K562 (cell line): Measurements from ENCODE around the gene AHSA1. TPM values are rescaled to one million over a fixed set of nuclear protein-coding genes. Genes with fewer than 3 reads are reported as not detected.

ENCODE experiments used
- ATAC-seq: fragments of 200-7000 bp; cut with Tn5 transposase; 3 replicates; pipeline ENCODE4 v1.9.1; 2020; ENCODE audit warnings: moderate library complexity
- BruUV-seq: library from RNA; stranded (reverse); fragments of 400-500 nt; replicated peaks from 2 replicates; lab custom pipeline; 2021; lab: Mats Ljungman, UMichigan
- CTCF ChIA-PET: fragments of 300-600 bp; formaldehyde crosslinking; extraction: SDS; loops from one replicate; lab custom pipeline; 2021; ENCODE audit warnings: low intra/inter-chr PET ratio; lab: Yijun Ruan, JAX
- POLR2A ChIA-PET: fragments of 300-600, 350-650 bp; sonication (Branson Sonifier 250); formaldehyde crosslinking; extraction: SDS; loops from one replicate; lab custom pipeline; 2021; ENCODE audit warnings: antibody characterized with exemption, inconsistent platforms; lab: Yijun Ruan, JAX
- DNase-seq, 4 experiments: peaks; one replicate each; pipeline versions ENCODE4 v3.0.0 to v3.0.0-alpha.2; 2011 to 2018; ENCODE audit warnings: low spot score in 3 of 4, mixed read lengths in 3 of 4; ENCODE audit errors: extremely low read depth in 1 of 4
- FAIRE-seq: peaks from 2 replicates; lab custom pipeline; 2011; peaks lifted over from hg19 to GRCh38; lab: Jason Lieb, UNC
- H2AFZ ChIP-seq: 2 replicates; pipeline ENCODE4 v1.6.0; 2011; ENCODE audit warnings: low read depth, low read length, control low read depth, inconsistent platforms
- H3K27ac ChIP-seq: fragments of 200-600 bp; 3 replicates; pipeline ENCODE4 v1.8.0; 2011; ENCODE audit warnings: low read depth, mild to moderate bottlenecking, control low read depth, inconsistent platforms, low read length, moderate library complexity, mixed read lengths; ENCODE audit errors: extremely low read depth
- H3K27me3 ChIP-seq, 2 experiments: fragments of 300-600 bp in 1 of 2; 2 replicates in 1 of 2; 3 replicates in 1 of 2; pipeline versions ENCODE4 v1.6.0 to v1.8.0; 2011; ENCODE audit warnings: inconsistent platforms in 2 of 2, low read length in 2 of 2, mild to moderate bottlenecking in 1 of 2, mixed read lengths in 1 of 2, moderate library complexity in 1 of 2; ENCODE audit not compliant: control insufficient read depth in 2 of 2, insufficient read depth in 2 of 2
- H3K36me3 ChIP-seq: fragments of 300-600 bp; 3 replicates; pipeline ENCODE4 v1.8.0; 2011; ENCODE audit warnings: mild to moderate bottlenecking, low read length, inconsistent platforms; ENCODE audit not compliant: control insufficient read depth, insufficient read depth
- H3K4me1 ChIP-seq, 2 experiments: fragments of 200-600 bp in 1 of 2; replicated peaks in 1 of 2; 2 replicates in 1 of 2; 3 replicates in 1 of 2; pipeline versions ENCODE4 v1.5.1 to v1.8.0; 2011; ENCODE audit warnings: inconsistent platforms in 2 of 2, low read length in 2 of 2, mild to moderate bottlenecking in 1 of 2, mixed read lengths in 1 of 2, moderate library complexity in 1 of 2; ENCODE audit not compliant: control insufficient read depth in 2 of 2, insufficient read depth in 2 of 2
- H3K4me2 ChIP-seq: 2 replicates; pipeline ENCODE4 v1.6.1; 2011; ENCODE audit warnings: low read length, control low read depth, inconsistent platforms, mixed read lengths; ENCODE audit not compliant: insufficient read depth
- H3K4me3 ChIP-seq: fragments of 200-600 bp; sonication (generic), shearing (Covaris generic); 2 replicates; pipeline ENCODE4 v1.5.1; 2016; ENCODE audit warnings: control low read depth, inconsistent platforms
- H3K79me2 ChIP-seq: fragments of 200-600 bp; 3 replicates; pipeline ENCODE4 v1.8.0; 2011; ENCODE audit warnings: low read length, inconsistent platforms; ENCODE audit not compliant: control insufficient read depth, insufficient read depth
- H3K9ac ChIP-seq, 2 experiments: 2 replicates each; pipeline versions ENCODE4 v1.6.0 to v1.6.1; 2011; ENCODE audit warnings: low read depth in 2 of 2, low read length in 2 of 2, control low read depth in 1 of 2, inconsistent platforms in 1 of 2, mild to moderate bottlenecking in 1 of 2, mixed read lengths in 1 of 2; ENCODE audit not compliant: insufficient read depth in 1 of 2
- H3K9me1 ChIP-seq: one replicate; pipeline ENCODE4 v1.6.0; 2011; ENCODE audit warnings: inconsistent platforms, mild to moderate bottlenecking, low read length, moderate library complexity; ENCODE audit not compliant: control insufficient read depth, insufficient read depth
- H3K9me3 ChIP-seq: replicated peaks from 2 replicates; pipeline ENCODE4 v1.5.1; 2011; ENCODE audit warnings: low read depth, low read length, inconsistent platforms; ENCODE audit not compliant: control insufficient read depth, insufficient read depth
- H4K20me1 ChIP-seq: replicated peaks from 2 replicates; pipeline ENCODE4 v1.6.1; 2011; ENCODE audit warnings: low read length, inconsistent platforms, mixed read lengths; ENCODE audit not compliant: control insufficient read depth, insufficient read depth
- BCL6 ChIP-seq: fragments of 250-450 bp; sonication (Bioruptor Pico); IDR thresholded peaks from 2 replicates; pipeline ENCODE4 v1.4.0; 2020
- CLOCK ChIP-seq: fragments of 250-450 bp; sonication (Bioruptor Pico); IDR thresholded peaks from 2 replicates; pipeline ENCODE4 v1.4.0; 2020; ENCODE audit warnings: mild to moderate bottlenecking, moderate library complexity, borderline replicate concordance
- GATA2 ChIP-seq: sonication (generic); formaldehyde crosslinking; IDR thresholded peaks from 2 replicates; pipeline ENCODE4 v1.4.0; 2020; ENCODE audit warnings: mild to moderate bottlenecking, missing genetic modification reagents
- HNRNPK ChIP-seq: fragments of 200-400 bp; formaldehyde crosslinking; IDR thresholded peaks from one replicate; pipeline ENCODE4 v1.6.1; 2018; ENCODE audit warnings: mild to moderate bottlenecking, low read depth, low read length; ENCODE audit not compliant: poor library complexity, severe bottlenecking
- KDM1A ChIP-seq, 2 experiments: fragments of 450-650 bp; IDR thresholded peaks; 2 replicates each; pipeline ENCODE4 v1.6.1; 2016; ENCODE audit warnings: mild to moderate bottlenecking in 2 of 2
- RAD51 ChIP-seq: fragments of 450-650 bp; IDR thresholded peaks from 2 replicates; pipeline ENCODE4 v1.7.1; 2016; ENCODE audit warnings: low read depth, mild to moderate bottlenecking, borderline replicate concordance
- RNF2 ChIP-seq: sonication (generic); IDR thresholded peaks from 2 replicates; pipeline ENCODE4 v1.6.1; 2016
- SRSF3 ChIP-seq: fragments of 200-400 bp; formaldehyde crosslinking; IDR thresholded peaks from 2 replicates; pipeline ENCODE4 v1.6.1; 2016; ENCODE audit warnings: mild to moderate bottlenecking, low read length, moderate library complexity; ENCODE audit not compliant: insufficient read depth
- U2AF2 ChIP-seq: fragments of 200-400 bp; formaldehyde crosslinking; optimal IDR thresholded peaks from 2 replicates; pipeline ENCODE3; 2017; ENCODE audit warnings: low read depth, mild to moderate bottlenecking, low read length
- UBTF ChIP-seq, 2 experiments: IDR thresholded peaks; 2 replicates each; pipeline ENCODE4 v1.6.1; 2012; ENCODE audit warnings: improper control_type of control experiment in 2 of 2, low read depth in 2 of 2, low read length in 2 of 2, borderline replicate concordance in 1 of 2
- ZNF165 ChIP-seq: fragments of 250-450 bp; sonication (Bioruptor Pico); IDR thresholded peaks from 2 replicates; pipeline ENCODE4 v1.4.0; 2020; ENCODE audit warnings: borderline replicate concordance
- ZNF77 ChIP-seq: fragments of 250-450 bp; sonication (Bioruptor Pico); IDR thresholded peaks from 2 replicates; pipeline ENCODE4 v1.5.0; 2020
- WGBS: fragments of 100-300 bp; shearing (Covaris generic); methylation state at CpG from one replicate; pipeline ENCODE4 v1.1.6; 2016; ENCODE audit warnings: low coverage, mixed read lengths; ENCODE audit not compliant: insufficient coverage; ENCODE audit errors: missing lambda C conversion rate; 5-methylcytosine and 5-hydroxymethylcytosine counted together
- in situ Hi-C: fragments of 300-500 bp; cut with MboI; formaldehyde crosslinking; loops from 4 replicates; pipeline ENCODE4 v1.15.0; 2018; ENCODE audit warnings: inconsistent platforms, mixed read lengths
- intact Hi-C: fragments of 100-400 bp; cut with micrococcal nuclease; formaldehyde crosslinking; loops from 2 replicates; pipeline ENCODE4 v1.14.2; 2022
- polyA plus RNA-seq, 8 experiments: library from polyadenylated mRNA; depleted of rRNA in 4 of 8; stranded (reverse) in 5 of 8; unstranded in 3 of 8; fragments of >200 nt; fragmentation: Nextera tagmentation in 2 of 8; fragmentation: Illumina TruSeq in 1 of 8; extraction: Ambion mirVana in 2 of 8; extraction: Trizol in 1 of 8; gene quantifications; 2 replicates each; pipeline versions ENCODE4 v1.2.1 to v1.2.3, GENCODE V29; 2011 to 2014; ENCODE audit warnings: inconsistent platforms in 1 of 8, missing spikeins in 1 of 8
- total RNA-seq, 7 experiments: library from RNA; depleted of rRNA in 6 of 7; stranded (reverse); fragments of >200 nt in 6 of 7; fragmentation: Illumina TruSeq in 2 of 7; extraction: Trizol in 2 of 7; gene quantifications; 2 replicates each; pipeline versions ENCODE4 v1.2.1 to v1.2.3, GENCODE V29; 2011 to 2021; ENCODE audit warnings: low replicate concordance in 1 of 7

The AHSA1 gene
- total and polyA plus RNA-seq, 9 of the 15 experiments (the other 6 are each of a cell fraction or from before 2014, with no cell fraction given) = 41.4 to 317 (median 184) TPM

DNA sequence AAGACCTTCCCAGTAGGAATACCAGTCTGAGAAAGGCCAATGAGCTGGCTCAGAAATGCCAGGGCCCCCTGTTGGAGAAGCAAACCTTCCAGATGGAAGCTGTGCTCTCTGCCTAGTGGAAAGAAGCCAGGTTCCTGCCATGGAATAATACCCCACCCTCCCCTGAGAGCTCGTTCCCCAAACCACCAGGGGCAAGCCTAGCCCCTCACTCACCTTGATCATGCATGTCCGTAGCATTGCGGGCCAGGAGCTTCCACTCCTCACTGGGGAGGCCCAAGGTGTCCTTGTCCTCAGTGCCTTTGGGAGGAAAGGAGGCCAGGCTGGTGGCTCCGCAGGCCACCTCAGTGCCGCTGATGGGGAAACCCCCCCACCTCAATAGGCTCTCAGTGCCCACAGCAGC is 20.1 kb downstream of the AHSA1 start:
- no peak overlapping the region for H3K4me2 ChIP-seq
- 8% methylated on average over 5 of the region's 5 CpGs for WGBS
- no TSS peak for BruUV-seq
- no peak for FAIRE-seq
- H3K27ac ChIP-seq = no peak overlapping the region
- no peak for ATAC-seq
- DNase-seq = no peak
- in situ Hi-C loops (no loop called here), intact Hi-C loops (no loop called here)
- no peak overlapping the region for H3K9ac ChIP-seq
- H3K4me1 ChIP-seq = peaks cover 0 to 8% of the 10 kb centered on the region in 2 experiments; a peak in 2 of 5 replicates
- no peaks in the 10 kb centered on the region for H3K36me3 ChIP-seq
- no peak overlapping the region for H3K4me3 ChIP-seq
- TF ChIP-seq ZNF77 (no peak), SRSF3 (no peak), GATA2 (no peak), RAD51 (no peak), U2AF2 (no peak), ZNF165 (no peak), BCL6 (CRISPR knock-in tag) (no peak)
- H3K79me2 ChIP-seq = no peaks in the 10 kb centered on the region
- H2AFZ ChIP-seq = no peak overlapping the region
- no peaks in the 10 kb centered on the region for H4K20me1 ChIP-seq
- ChIA-PET CTCF (no interaction called here), POLR2A (no interaction called here)
- H3K9me3 ChIP-seq = no peaks in the 10 kb centered on the region
- peaks cover 4 to 38% of the 10 kb centered on the region in 2 experiments; a peak in 4 of 5 replicates for H3K27me3 ChIP-seq
- no peaks in the 10 kb centered on the region for H3K9me1 ChIP-seq

DNA sequence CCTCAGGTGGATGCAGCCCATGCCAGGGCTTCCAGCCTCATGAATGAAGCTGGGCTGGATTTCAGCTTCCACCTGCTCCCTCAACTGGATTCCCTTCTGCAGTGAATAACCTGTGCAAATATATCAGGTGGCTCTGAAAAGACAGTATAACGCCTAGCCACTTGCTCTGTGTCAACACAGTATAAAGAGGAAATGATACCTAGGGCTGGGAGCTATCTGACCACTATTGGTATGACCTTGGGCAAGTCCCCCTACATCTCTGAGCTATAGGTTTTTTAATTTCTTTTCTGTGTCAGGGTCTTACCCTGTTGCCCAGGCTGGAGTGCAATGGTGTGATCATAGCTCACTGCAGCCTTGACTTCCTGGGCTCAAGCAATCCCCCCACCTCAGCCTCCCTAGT is 20.9 kb downstream of the AHSA1 start:
- no peak overlapping the region for H3K4me2 ChIP-seq
- no peak overlapping the region for H3K4me3 ChIP-seq
- ATAC-seq (no peak), FAIRE-seq (no peak), DNase-seq (no peak)
- in situ Hi-C loops = no loop called here
- H2AFZ ChIP-seq = no peak overlapping the region
- BruUV-seq = no TSS peak
- intact Hi-C loops = no loop called here
- H3K79me2 ChIP-seq = no peaks in the 10 kb centered on the region
- WGBS = 0% methylated on average over 1 of the region's 1 CpG
- no peaks in the 10 kb centered on the region for H4K20me1 ChIP-seq
- no peak overlapping the region for H3K9ac ChIP-seq
- POLR2A ChIA-PET = interaction anchor here (0.6 kb wide), 1 partner anchor 172 kb away, joined by 3 read pairs; no protein-coding TSS in a partner anchor
- H3K4me1 ChIP-seq = peaks cover 0 to 8% of the 10 kb centered on the region in 2 experiments; a peak in 2 of 5 replicates
- no peak overlapping the region for H3K27ac ChIP-seq
- H3K9me3 ChIP-seq = no peaks in the 10 kb centered on the region
- peaks cover 4 to 37% of the 10 kb centered on the region in 2 experiments; a peak in 4 of 5 replicates for H3K27me3 ChIP-seq
- H3K36me3 ChIP-seq = no peaks in the 10 kb centered on the region
- CTCF ChIA-PET = no interaction called here
- no peaks in the 10 kb centered on the region for H3K9me1 ChIP-seq
- no peak for TF ChIP-seq KDM1A (IDR thresholded peaks at IDR 0.05)
- TF ChIP-seq UBTF (IDR thresholded peaks at IDR 0.05; ENCODE audit: borderline replicate concordance in 1 of 2, low read depth in 2 of 2, low read length in 2 of 2) = no peak
- TF ChIP-seq HNRNPK = no peak
- TF ChIP-seq CLOCK (CRISPR knock-in tag) = no peak
- no peak for TF ChIP-seq RNF2
